ENCODE results near the gene SLC41A3. TPM values are rescaled to one million over a fixed set of nuclear protein-coding genes. Genes with fewer than 3 reads are reported as not detected.

The SLC41A3 gene
- polyA plus RNA-seq, 2 of the 4 experiments (the other 2 are of a cell fraction): 18.9 to 24.2 TPM

DNA sequence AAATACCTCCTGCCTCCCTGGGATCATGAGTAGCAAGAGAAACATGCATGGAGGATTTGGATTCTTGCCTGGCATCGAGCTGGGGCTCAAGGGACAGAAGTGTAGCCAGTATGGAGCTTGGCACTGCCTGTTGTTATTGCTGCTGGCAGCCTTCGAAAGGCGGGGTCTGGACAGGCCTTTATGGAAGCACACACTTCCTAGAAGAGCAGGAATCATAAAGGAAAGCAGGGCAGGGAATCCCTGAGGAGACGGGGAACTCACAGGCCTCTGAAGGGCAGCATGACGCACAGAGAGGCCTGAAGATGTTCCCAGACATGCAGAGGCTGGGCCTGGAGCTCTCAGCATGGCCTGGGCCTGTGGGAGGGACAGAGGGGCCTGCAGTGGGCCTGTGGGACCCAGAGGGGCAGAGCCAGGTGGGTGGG, 18.6 kb upstream of the SLC41A3 start:
- no peak overlapping the region for H3K4me2 ChIP-seq
- DNase-seq (ENCODE audit: low read depth in 1 of 2, low spot score in 1 of 2) (no peak), FAIRE-seq (no peak), ATAC-seq (no peak)
- no peaks in the 10 kb centered on the region for H3K4me1 ChIP-seq
- no peak for TF ChIP-seq RAD21 (conservative IDR thresholded peaks at IDR 0.05 in 1 of 2, IDR thresholded peaks at IDR 0.05 in 1 of 2)
- TF ChIP-seq, protein P1, sequence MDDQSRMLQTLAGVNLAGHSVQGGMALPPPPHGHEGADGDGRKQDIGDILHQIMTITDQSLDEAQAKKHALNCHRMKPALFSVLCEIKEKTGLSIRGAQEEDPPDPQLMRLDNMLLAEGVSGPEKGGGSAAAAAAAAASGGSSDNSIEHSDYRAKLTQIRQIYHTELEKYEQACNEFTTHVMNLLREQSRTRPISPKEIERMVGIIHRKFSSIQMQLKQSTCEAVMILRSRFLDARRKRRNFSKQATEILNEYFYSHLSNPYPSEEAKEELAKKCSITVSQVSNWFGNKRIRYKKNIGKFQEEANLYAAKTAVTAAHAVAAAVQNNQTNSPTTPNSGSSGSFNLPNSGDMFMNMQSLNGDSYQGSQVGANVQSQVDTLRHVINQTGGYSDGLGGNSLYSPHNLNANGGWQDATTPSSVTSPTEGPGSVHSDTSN (IDR thresholded peaks at IDR 0.05): no peak
- TF ChIP-seq FOXS1 (CRISPR knock-in tag; IDR thresholded peaks at IDR 0.05): no peak
- TF ChIP-seq, protein P2, sequence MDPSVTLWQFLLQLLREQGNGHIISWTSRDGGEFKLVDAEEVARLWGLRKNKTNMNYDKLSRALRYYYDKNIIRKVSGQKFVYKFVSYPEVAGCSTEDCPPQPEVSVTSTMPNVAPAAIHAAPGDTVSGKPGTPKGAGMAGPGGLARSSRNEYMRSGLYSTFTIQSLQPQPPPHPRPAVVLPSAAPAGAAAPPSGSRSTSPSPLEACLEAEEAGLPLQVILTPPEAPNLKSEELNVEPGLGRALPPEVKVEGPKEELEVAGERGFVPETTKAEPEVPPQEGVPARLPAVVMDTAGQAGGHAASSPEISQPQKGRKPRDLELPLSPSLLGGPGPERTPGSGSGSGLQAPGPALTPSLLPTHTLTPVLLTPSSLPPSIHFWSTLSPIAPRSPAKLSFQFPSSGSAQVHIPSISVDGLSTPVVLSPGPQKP (IDR thresholded peaks at IDR 0.05; ENCODE audit: low read depth, low read length): no peak
- TF ChIP-seq RARB (CRISPR knock-in tag; IDR thresholded peaks at IDR 0.05): no peak
- TF ChIP-seq POLR2AphosphoS2 (conservative IDR thresholded peaks at IDR 0.05; ENCODE audit: low read length): no peak
- TF ChIP-seq HDAC2 (IDR thresholded peaks at IDR 0.05): no peak
- TF ChIP-seq, protein P3, sequence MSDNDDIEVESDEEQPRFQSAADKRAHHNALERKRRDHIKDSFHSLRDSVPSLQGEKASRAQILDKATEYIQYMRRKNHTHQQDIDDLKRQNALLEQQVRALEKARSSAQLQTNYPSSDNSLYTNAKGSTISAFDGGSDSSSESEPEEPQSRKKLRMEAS (IDR thresholded peaks at IDR 0.05): no peak
- no peak for TF ChIP-seq HOXA7 (CRISPR knock-in tag; IDR thresholded peaks at IDR 0.05)
- TF ChIP-seq CHD4 (IDR thresholded peaks at IDR 0.05; ENCODE audit: borderline replicate concordance): no peak
- no peak for TF ChIP-seq HEYL (CRISPR knock-in tag; IDR thresholded peaks at IDR 0.05)
- TF ChIP-seq CHD2 (IDR thresholded peaks at IDR 0.05; ENCODE audit: low read length, partially characterized antibody): no peak
- TF ChIP-seq KDM5A (IDR thresholded peaks at IDR 0.05): no peak
- H3K4me3 ChIP-seq: no peak overlapping the region
- CTCF ChIA-PET: interaction anchor here (0.6 to 1.0 kb wide), 2 partner anchors 312 to 1272 kb away, joined by 3 read pairs; no protein-coding TSS in a partner anchor
- WGBS (ENCODE audit: missing lambda C conversion rate): 53% methylated on average over 5 of the region's 5 CpGs
- H3K27ac ChIP-seq: no peak overlapping the region
- H3K9me3 ChIP-seq: no peaks in the 10 kb centered on the region
- POLR2A ChIA-PET: no interaction called here

DNA sequence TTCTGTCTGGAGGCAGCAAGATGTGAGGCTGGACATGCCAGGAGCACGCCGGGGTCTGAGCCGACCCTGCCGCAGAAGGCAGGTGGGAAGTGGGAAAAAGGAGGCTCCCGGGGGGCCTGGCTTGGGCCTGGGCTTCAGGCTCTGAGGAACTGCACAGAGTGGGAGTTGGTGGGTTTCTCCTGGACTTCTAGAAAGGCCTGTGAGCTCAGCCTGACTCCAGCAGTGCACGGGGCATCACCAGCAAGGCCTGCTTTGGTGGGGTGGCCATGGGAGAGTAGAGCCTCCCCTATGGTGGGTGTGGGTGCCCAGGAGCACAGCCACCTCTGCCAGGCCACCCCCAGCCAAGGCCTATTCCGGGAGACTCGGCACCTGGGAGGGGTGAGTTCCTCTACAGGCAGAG, 18.1 kb upstream of the SLC41A3 start:
- 93% methylated on average over 3 of the region's 8 CpGs for WGBS (ENCODE audit: missing lambda C conversion rate)
- no peaks in the 10 kb centered on the region for H3K9me3 ChIP-seq
- CTCF ChIA-PET: interaction anchor here (0.5 to 1.0 kb wide), 2 partner anchors 94 to 312 kb away, joined by 3 to 4 read pairs; no protein-coding TSS in a partner anchor
- ATAC-seq (no peak), FAIRE-seq (no peak), DNase-seq (ENCODE audit: low read depth in 1 of 2, low spot score in 1 of 2) (no peak)
- H3K4me3 ChIP-seq: no peak overlapping the region
- no peak overlapping the region for H3K4me2 ChIP-seq
- TF ChIP-seq MAFK (IDR thresholded peaks at IDR 0.05; ENCODE audit: partially characterized antibody): no peak
- TF ChIP-seq CBX8 (IDR thresholded peaks at IDR 0.05): no peak
- TF ChIP-seq HOXB5 (CRISPR knock-in tag; IDR thresholded peaks at IDR 0.05): no peak
- TF ChIP-seq PHF8 (IDR thresholded peaks at IDR 0.05; ENCODE audit: borderline replicate concordance, low read depth): no peak
- TF ChIP-seq, protein P4, sequence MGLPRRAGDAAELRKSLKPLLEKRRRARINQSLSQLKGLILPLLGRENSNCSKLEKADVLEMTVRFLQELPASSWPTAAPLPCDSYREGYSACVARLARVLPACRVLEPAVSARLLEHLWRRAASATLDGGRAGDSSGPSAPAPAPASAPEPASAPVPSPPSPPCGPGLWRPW (IDR thresholded peaks at IDR 0.05): no peak
- no peak for TF ChIP-seq EP300 (IDR thresholded peaks at IDR 0.05)
- TF ChIP-seq RCOR1 (IDR thresholded peaks at IDR 0.05; ENCODE audit: low read depth, low read length): no peak
- TF ChIP-seq MAZ (IDR thresholded peaks at IDR 0.05; ENCODE audit: borderline replicate concordance, low read depth, low read length): no peak
- TF ChIP-seq JUNB (IDR thresholded peaks at IDR 0.05): no peak
- no peak for TF ChIP-seq FOSB (CRISPR knock-in tag; IDR thresholded peaks at IDR 0.05)
- no peak for TF ChIP-seq ESRRA (IDR thresholded peaks at IDR 0.05; ENCODE audit: borderline replicate concordance, low read length)
- TF ChIP-seq CHD2 (IDR thresholded peaks at IDR 0.05; ENCODE audit: low read length, partially characterized antibody): no peak
- no peak for TF ChIP-seq FOXS1 (CRISPR knock-in tag; IDR thresholded peaks at IDR 0.05)
- no peak for TF ChIP-seq RNF2 (IDR thresholded peaks at IDR 0.05; ENCODE audit: borderline replicate concordance, low read depth)
- TF ChIP-seq, protein P5, sequence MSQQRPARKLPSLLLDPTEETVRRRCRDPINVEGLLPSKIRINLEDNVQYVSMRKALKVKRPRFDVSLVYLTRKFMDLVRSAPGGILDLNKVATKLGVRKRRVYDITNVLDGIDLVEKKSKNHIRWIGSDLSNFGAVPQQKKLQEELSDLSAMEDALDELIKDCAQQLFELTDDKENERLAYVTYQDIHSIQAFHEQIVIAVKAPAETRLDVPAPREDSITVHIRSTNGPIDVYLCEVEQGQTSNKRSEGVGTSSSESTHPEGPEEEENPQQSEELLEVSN (IDR thresholded peaks at IDR 0.05; ENCODE audit: borderline replicate concordance, low read depth): no peak
- no peak for TF ChIP-seq CEBPB (IDR thresholded peaks at IDR 0.05)
- TF ChIP-seq NR3C1 (IDR thresholded peaks at IDR 0.05): no peak
- H3K4me1 ChIP-seq: no peaks in the 10 kb centered on the region
- no peak overlapping the region for H3K27ac ChIP-seq
- POLR2A ChIA-PET: no interaction called here
